ENCODE measurements around the gene C11orf91. TPM values are rescaled to one million over a fixed set of nuclear protein-coding genes. Genes with fewer than 3 reads are reported as not detected.
"Not testable (repeated sequence)": the region's sequence is repeated elsewhere in the genome, so short reads cannot be mapped to it uniquely, and the experiment has no call there.

Gene C11orf91
- total and polyA plus RNA-seq, 4 donors = not detected

DNA sequence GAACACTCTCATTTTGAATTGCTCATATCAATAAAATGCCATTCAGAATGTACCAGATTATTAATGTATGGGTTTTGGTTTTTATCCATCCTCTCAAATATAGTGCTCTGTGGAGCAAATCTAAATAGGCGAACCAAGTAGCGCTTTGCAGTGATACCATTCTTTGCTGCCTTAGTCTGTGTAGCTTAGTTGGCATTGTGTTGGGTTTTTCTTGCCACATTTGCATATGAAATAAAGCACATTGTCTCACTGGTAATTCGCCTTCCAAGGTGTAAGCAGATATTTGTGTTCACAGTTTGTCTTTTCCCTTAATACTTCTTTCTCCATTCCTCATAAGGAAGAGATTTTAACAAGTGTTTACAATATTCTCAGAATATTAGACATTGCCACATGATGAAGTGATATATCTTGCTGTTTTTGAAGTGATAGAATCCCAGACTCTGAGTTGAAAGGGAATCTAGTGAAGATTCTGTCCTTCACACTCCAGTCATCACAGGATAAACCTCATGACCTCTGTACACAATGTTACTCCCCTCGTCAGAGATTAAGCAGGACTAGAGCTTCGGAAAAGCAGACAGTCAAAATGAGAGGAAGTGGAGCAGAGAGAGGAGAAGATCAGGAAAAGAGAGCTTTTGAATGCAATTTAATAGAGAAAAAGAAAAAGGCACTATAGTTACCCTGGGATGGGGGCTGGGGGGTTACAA lies 16.5 kb downstream of the C11orf91 start:
- TF ChIP-seq ZBTB33 (IDR thresholded peaks at IDR 0.05) (no peak), JUND (IDR thresholded peaks at IDR 0.05) (no peak), RXRA (IDR thresholded peaks at IDR 0.05) (no peak), SP1 (IDR thresholded peaks at IDR 0.05) (no peak)
- TF ChIP-seq, protein P1, sequence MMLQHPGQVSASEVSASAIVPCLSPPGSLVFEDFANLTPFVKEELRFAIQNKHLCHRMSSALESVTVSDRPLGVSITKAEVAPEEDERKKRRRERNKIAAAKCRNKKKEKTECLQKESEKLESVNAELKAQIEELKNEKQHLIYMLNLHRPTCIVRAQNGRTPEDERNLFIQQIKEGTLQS (IDR thresholded peaks at IDR 0.05) = no peak
- no peak for DNase-seq (ENCODE audit: low spot score)
- Histone ChIP-seq H3K4me1 (ENCODE audit: control insufficient read depth in 4 of 4, insufficient read depth in 4 of 4, low read length in 3 of 4) (no peaks in the 10 kb centered on the region), H3K9me3 (ENCODE audit: control insufficient read depth in 4 of 4, low read length in 3 of 4) (no peaks in the 10 kb centered on the region), H3K27me3 (ENCODE audit: control insufficient read depth in 4 of 4, insufficient read depth in 4 of 4, low read length in 3 of 4) (peaks cover 0 to 2% (median 0%) of the 10 kb centered on the region in 4 donors), H3K9ac (ENCODE audit: low read depth in 1 of 2, low read length in 2 of 2) (no peak overlapping the region), H3K4me3 (ENCODE audit: low read depth in 1 of 3, low read length in 3 of 3) (no peak overlapping the region), H3K27ac (ENCODE audit: low read depth in 1 of 2, low read length in 2 of 2) (no peak overlapping the region), H3K36me3 (ENCODE audit: control insufficient read depth in 4 of 4, insufficient read depth in 3 of 4, low read depth in 1 of 4, low read length in 3 of 4) (no peaks in the 10 kb centered on the region)
- 77% methylated on average over 5 of the region's 5 CpGs for WGBS

DNA sequence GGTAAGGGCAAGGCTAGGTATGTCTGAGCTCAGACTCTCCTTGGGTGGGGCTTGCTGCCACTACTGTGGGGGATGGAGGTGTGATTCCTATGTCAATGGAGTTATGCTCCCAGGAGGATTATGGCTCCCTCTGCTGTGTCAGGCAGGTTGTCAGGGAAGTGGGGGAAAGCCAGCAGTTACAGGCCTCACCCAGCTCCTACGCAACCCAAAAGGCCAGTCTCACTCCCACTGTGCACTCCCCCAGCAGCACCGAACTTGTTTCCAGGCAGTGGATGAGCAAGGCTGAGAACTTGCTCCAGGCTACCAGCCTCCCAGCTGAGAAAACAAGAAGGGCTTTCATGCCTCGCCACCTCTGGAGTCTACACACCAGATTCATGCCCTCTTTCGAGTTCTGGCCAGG lies 18.2 kb downstream of the C11orf91 start:
- Histone ChIP-seq H3K9me3 (ENCODE audit: control insufficient read depth in 4 of 4, low read length in 3 of 4) (no peaks in the 10 kb centered on the region), H3K4me1 (ENCODE audit: control insufficient read depth in 4 of 4, insufficient read depth in 4 of 4, low read length in 3 of 4) (no peaks in the 10 kb centered on the region), H3K27me3 (ENCODE audit: control insufficient read depth in 4 of 4, insufficient read depth in 4 of 4, low read length in 3 of 4) (peaks cover 0 to 2% (median 0%) of the 10 kb centered on the region in 4 donors), H3K36me3 (ENCODE audit: control insufficient read depth in 4 of 4, insufficient read depth in 3 of 4, low read depth in 1 of 4, low read length in 3 of 4) (no peaks in the 10 kb centered on the region), H3K27ac (ENCODE audit: low read depth in 1 of 2, low read length in 2 of 2) (no peak overlapping the region), H3K4me3 (ENCODE audit: low read depth in 1 of 3, low read length in 3 of 3) (no peak overlapping the region), H3K9ac (ENCODE audit: low read depth in 1 of 2, low read length in 2 of 2) (no peak overlapping the region)
- 88% methylated on average over 4 of the region's 4 CpGs for WGBS
- TF ChIP-seq RAD21 (IDR thresholded peaks at IDR 0.05) (no peak), GABPA (IDR thresholded peaks at IDR 0.05 in 1 of 2, conservative IDR thresholded peaks at IDR 0.05 in 1 of 2) (no peak), EGR1 (IDR thresholded peaks at IDR 0.05; ENCODE audit: low read depth in 2 of 2) (no peak), SP1 (IDR thresholded peaks at IDR 0.05) (no peak), FOXA2 (IDR thresholded peaks at IDR 0.05) (no peak)
- TF ChIP-seq, protein P2, sequence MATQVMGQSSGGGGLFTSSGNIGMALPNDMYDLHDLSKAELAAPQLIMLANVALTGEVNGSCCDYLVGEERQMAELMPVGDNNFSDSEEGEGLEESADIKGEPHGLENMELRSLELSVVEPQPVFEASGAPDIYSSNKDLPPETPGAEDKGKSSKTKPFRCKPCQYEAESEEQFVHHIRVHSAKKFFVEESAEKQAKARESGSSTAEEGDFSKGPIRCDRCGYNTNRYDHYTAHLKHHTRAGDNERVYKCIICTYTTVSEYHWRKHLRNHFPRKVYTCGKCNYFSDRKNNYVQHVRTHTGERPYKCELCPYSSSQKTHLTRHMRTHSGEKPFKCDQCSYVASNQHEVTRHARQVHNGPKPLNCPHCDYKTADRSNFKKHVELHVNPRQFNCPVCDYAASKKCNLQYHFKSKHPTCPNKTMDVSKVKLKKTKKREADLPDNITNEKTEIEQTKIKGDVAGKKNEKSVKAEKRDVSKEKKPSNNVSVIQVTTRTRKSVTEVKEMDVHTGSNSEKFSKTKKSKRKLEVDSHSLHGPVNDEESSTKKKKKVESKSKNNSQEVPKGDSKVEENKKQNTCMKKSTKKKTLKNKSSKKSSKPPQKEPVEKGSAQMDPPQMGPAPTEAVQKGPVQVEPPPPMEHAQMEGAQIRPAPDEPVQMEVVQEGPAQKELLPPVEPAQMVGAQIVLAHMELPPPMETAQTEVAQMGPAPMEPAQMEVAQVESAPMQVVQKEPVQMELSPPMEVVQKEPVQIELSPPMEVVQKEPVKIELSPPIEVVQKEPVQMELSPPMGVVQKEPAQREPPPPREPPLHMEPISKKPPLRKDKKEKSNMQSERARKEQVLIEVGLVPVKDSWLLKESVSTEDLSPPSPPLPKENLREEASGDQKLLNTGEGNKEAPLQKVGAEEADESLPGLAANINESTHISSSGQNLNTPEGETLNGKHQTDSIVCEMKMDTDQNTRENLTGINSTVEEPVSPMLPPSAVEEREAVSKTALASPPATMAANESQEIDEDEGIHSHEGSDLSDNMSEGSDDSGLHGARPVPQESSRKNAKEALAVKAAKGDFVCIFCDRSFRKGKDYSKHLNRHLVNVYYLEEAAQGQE (IDR thresholded peaks at IDR 0.05) = no peak
- DNase-seq (ENCODE audit: low spot score) = no peak

DNA sequence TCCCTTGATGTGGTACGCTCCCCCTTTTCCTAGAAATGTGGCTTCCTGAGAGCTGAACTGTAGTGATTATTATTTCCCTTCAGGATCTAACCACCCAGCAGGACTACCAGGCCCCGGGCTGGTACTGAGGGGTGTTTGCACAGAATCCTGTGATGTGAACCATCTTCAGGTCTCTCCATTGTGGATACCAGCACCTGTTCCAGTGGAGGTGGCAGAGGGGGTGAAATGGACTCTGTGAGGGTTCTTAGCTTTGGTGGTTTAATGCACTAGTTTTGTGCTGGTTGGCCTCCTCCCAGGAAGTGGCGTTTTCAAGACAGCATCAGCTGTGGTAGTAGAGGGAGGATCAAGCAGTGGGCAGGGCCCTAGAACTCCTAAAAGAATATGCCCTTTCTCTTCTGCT lies 18.6 kb downstream of the C11orf91 start:
- H3K9me3 ChIP-seq (ENCODE audit: control insufficient read depth in 4 of 4, low read length in 3 of 4) = no peaks in the 10 kb centered on the region
- peaks cover 0 to 2% (median 0%) of the 10 kb centered on the region in 4 donors for H3K27me3 ChIP-seq (ENCODE audit: control insufficient read depth in 4 of 4, insufficient read depth in 4 of 4, low read length in 3 of 4)
- no peak overlapping the region for H3K4me3 ChIP-seq (ENCODE audit: low read depth in 1 of 3, low read length in 3 of 3)
- no peaks in the 10 kb centered on the region for H3K4me1 ChIP-seq (ENCODE audit: control insufficient read depth in 4 of 4, insufficient read depth in 4 of 4, low read length in 3 of 4)
- H3K36me3 ChIP-seq (ENCODE audit: control insufficient read depth in 4 of 4, insufficient read depth in 3 of 4, low read depth in 1 of 4, low read length in 3 of 4) = no peaks in the 10 kb centered on the region
- WGBS = 92% methylated on average over 3 of the region's 3 CpGs
- DNase-seq (ENCODE audit: low spot score) = no peak
- TF ChIP-seq EGR1 (IDR thresholded peaks at IDR 0.05; ENCODE audit: low read depth in 2 of 2) (no peak), TAF1 (conservative IDR thresholded peaks at IDR 0.05) (no peak), HNF4G (IDR thresholded peaks at IDR 0.05) (no peak), FOXA1 (IDR thresholded peaks at IDR 0.05) (no peak), GABPA (IDR thresholded peaks at IDR 0.05 in 1 of 2, conservative IDR thresholded peaks at IDR 0.05 in 1 of 2) (no peak), NR2F2 (IDR thresholded peaks at IDR 0.05) (no peak), HNF4A (conservative IDR thresholded peaks at IDR 0.05) (no peak), YY1 (IDR thresholded peaks at IDR 0.05) (no peak), SP1 (IDR thresholded peaks at IDR 0.05) (no peak), FOXA2 (IDR thresholded peaks at IDR 0.05) (no peak), RXRA (IDR thresholded peaks at IDR 0.05) (no peak), CTCF (IDR thresholded peaks at IDR 0.05; ENCODE audit: low read depth, low read length, missing input control) (no peak)
- H3K27ac ChIP-seq (ENCODE audit: low read depth in 1 of 2, low read length in 2 of 2) = no peak overlapping the region
- no peak overlapping the region for H3K9ac ChIP-seq (ENCODE audit: low read depth in 1 of 2, low read length in 2 of 2)

- H3K9ac ChIP-seq (ENCODE audit: low read depth in 1 of 2, low read length in 2 of 2); H3K27ac ChIP-seq (ENCODE audit: low read depth in 1 of 2, low read length in 2 of 2); H3K27me3 ChIP-seq (ENCODE audit: control insufficient read depth in 4 of 4, insufficient read depth in 4 of 4, low read length in 3 of 4); H3K36me3 ChIP-seq (ENCODE audit: control insufficient read depth in 4 of 4, insufficient read depth in 3 of 4, low read depth in 1 of 4, low read length in 3 of 4); H3K9me3 ChIP-seq (ENCODE audit: control insufficient read depth in 4 of 4, low read length in 3 of 4); H3K4me1 ChIP-seq (ENCODE audit: control insufficient read depth in 4 of 4, insufficient read depth in 4 of 4, low read length in 3 of 4); H3K4me3 ChIP-seq (ENCODE audit: low read depth in 1 of 3, low read length in 3 of 3); DNase-seq (ENCODE audit: low spot score): not testable (repeated sequence)
- WGBS = 84% methylated on average over 1 of the region's 1 CpG
Observed at GRCh38 chr11:33678616-33679015, 22.0 kb downstream of the C11orf91 start.

All from liver (tissue), 9 donors.